GM20000 (cell line): ENCODE data around the gene DLST.

ENCODE experiments used
- DNase-seq: peaks from one replicate; pipeline ENCODE4 v3.0.0; 2012; ENCODE audit warnings: low spot score
- TF ChIP-seq, protein P1 (sequence below): IDR thresholded peaks from 2 replicates; pipeline ENCODE4 v1.5.1; 2012; ENCODE audit warnings: mild to moderate bottlenecking, control low read depth; ENCODE audit errors: extremely low read depth, missing control alignments

Gene DLST

DNA sequence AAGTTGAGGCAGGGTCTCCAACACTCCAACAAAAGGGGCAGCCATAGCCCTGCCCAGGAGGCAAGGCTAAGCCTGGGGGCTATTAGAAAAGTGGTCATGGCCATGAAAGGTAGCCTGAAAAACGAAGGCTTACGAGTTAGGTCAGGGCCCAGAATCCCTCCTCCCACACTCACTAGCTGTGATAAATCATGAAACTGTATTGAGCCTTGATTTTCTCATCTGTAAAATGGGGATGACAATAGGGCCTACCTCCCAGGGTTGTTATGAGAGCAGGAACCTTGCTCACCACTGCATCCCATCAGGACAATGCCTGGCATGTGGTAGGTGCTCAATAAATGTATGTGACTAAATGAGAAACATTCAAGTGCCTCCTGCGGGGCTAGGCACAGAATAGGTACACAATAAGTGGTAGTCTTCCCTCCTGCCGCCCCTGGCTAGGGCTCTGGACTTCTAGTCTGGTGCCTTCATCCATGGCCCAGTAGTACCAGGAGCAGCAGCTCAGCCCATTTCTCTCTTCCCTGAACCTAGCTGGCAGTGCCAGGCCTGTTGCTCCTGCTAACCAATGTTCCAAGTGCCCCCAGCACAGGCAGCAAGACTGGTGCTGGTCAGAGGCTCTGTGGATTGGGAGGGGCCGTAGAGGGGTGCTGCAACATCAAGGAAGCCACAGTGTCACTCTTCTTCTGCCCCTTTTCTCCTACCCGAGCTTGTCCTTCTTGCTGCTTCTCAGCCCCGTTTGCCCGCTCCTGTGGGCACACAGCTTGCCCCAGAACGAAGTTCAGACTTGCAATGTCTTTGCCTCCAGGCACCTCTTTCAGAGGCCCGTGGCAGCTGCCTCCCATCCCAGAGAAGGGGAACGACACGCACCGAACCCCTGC is 65.9 kb downstream of the DLST start:
- TF ChIP-seq, protein P1, sequence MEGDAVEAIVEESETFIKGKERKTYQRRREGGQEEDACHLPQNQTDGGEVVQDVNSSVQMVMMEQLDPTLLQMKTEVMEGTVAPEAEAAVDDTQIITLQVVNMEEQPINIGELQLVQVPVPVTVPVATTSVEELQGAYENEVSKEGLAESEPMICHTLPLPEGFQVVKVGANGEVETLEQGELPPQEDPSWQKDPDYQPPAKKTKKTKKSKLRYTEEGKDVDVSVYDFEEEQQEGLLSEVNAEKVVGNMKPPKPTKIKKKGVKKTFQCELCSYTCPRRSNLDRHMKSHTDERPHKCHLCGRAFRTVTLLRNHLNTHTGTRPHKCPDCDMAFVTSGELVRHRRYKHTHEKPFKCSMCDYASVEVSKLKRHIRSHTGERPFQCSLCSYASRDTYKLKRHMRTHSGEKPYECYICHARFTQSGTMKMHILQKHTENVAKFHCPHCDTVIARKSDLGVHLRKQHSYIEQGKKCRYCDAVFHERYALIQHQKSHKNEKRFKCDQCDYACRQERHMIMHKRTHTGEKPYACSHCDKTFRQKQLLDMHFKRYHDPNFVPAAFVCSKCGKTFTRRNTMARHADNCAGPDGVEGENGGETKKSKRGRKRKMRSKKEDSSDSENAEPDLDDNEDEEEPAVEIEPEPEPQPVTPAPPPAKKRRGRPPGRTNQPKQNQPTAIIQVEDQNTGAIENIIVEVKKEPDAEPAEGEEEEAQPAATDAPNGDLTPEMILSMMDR, result no peak
- no peak for DNase-seq

DNA sequence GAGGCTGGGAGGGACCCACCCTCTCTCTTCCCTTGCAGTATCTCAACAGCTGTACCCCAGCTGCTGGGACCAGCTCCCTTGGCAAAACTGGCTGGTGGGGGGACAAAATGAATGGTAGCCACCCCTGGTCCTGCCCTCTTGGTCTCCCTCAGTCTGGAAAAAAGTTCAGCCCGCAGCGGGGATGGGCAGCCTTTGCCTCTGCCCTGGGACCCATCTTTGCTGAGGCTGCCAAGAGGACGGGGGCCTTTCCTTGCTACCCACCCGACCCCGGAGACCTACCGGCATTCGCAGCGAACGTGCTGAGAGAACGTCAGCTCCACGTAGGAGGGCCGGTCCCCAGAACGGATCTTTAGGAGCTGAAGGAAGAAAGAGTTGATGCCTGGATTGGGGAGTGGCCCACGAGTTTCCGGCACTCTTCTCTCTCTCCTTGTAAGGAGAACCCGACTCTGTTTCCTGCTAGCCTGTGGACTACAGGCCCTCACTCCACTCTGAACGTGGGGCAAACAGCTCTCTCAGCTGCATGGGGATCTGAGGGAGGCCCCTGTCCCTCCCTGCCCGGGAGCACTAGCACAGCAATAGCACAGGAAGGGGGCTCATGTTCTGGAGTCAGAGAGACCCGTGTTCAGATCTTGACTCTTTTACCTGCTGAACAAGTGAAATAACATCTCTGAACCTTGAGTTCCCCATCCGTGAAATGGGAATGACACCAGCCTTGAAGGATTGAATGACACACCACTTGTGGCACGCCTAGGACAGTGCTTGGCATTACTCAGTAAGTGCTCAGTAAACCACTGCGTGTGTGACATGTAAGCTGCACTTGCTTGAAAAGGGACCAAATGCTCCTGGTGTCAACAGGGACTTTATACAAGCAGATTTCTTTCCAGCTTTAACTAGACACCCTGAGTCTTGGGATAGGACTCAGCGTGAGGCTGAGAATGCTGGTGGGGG is 66.8 kb downstream of the DLST start:
- TF ChIP-seq, protein P1, result no peak
- no peak for DNase-seq

DNA sequence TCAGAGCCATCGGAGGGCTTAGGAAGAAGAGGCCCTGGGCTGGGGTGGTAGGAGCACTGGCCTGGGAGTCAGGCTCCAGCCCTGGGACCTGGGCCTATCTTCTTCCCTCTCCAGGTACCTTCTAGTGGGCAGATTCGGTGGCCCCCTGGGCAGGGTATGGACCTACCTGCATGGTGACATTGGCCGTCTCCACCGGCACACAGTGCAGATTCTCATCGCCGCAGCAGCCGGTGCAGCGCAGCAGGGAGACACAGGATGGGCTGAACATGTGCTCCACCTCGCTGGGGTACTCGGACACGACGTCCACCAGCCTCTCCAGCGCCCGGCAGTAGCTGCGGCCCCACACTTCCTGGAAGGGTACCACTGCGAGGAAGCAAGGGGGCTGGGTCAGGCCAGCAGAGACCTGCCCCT is 67.5 kb downstream of the DLST start:
- no peak for DNase-seq
- TF ChIP-seq, protein P1, result no peak

DNA sequence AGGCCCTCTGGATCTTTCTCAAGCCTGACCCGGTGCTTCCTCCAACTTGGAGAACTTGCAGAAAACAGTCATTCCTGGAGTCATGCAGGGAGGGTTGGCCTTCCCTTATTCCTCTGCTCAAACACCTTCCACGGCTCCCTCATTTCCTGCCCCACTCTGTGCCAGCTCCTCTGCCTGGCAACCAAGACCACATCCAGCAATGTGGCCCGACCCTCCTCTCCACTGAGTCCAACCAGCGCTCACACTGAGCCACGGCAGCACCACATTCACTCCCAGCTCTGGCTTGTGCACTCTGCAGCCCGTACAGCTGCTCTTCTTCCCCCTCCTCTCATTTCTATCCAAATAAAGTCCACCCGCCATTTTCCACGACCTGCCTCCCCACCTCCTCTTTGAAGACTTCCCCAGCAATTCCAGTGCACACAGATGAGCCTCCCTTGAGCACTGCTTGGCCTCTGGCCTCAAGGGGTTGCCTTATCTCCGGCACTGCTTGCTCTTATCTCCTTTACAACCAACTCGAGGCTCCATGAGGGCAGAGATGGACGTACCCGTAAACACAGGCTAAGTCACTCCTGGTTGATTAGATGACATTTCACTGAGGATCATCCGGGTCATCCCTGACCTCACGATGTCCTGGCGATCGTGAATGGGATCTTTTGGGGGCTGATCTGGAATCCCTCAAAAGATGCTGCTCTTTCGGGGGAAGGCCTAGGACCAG is 68.3 kb downstream of the DLST start:
- TF ChIP-seq, protein P1, result no peak
- DNase-seq, result no peak

DNA sequence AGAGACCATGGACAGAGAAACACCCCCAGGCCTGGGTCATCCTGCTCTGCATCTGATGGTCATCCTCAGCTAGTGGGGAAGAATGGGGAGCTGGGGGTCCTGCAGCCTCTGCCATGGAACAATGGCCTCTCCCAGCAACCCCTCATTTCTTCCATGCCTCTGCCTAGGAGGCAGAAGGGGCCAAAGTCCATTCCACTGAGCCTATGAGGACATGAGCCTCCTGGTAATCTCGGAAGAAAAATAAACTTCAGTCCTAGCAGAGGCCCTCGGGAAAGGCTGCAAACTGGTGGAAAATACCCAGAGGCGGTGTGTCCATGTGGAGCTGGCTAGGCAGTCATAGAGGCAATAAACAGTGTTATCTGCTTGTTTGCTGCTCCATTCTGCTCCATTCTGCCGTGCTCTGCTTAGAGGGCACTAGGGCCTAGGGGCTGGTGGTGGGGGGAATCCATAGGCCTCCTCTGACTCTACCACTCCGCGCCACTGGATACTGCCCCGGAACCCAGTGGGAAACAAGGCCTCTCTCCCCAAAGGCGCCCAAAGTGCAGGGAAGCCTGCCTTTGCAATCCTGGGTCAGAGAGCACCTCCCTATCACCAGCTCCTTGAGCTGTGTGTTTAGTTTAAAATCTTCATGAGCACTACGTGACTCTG is 69.2 kb downstream of the DLST start:
- TF ChIP-seq, protein P1, result no peak
- no peak for DNase-seq

DNA sequence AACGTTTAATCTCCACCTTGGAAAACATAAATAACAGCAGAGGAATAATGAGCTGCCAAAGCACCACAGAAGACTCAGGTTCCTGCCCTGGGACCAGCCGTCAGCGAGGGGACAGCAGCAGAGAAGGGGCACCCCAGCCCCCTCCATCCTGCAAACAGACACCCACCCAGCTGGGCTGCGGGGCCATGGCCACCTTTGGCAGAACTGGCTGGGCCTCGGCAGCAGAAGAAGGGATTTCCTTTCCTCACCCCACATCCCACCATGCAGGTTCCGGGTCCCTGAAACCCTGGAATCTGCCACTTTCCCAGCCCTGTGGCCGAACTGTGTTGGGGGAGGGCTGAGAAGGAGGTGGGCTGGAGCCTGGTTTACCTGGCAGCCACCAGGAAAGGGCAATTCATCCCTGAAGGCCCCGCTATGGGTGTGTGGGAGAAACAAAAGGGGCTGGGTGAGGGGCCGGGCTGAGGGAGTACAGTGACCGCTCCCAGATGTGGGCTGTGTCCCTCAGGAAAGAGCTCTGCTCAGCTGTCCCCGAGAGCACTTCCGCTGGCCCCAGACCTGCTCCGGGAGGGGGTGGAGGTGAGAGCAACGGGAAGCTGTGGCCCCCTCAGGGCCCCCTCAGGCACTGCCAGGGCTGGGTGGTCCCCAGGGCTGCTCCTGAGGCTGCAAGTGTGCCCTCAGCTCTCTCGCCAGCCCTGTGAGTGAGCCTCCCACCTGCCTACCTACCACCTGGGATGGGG is 69.9 kb downstream of the DLST start:
- TF ChIP-seq, protein P1, result no peak
- no peak for DNase-seq
